ENCODE measurements around the gene FAM20B. TPM values are rescaled to one million over a fixed set of nuclear protein-coding genes. Genes with fewer than 3 reads are reported as not detected.
A peak's percentile ranks its signal among the peaks of the same experiment; 100 is the strongest.

The FAM20B gene
- total and polyA plus RNA-seq, 2 of the 13 experiments (the other 11 are each of a cell fraction or from before 2014, with no cell fraction given): 13.8 to 26.9 TPM

DNA sequence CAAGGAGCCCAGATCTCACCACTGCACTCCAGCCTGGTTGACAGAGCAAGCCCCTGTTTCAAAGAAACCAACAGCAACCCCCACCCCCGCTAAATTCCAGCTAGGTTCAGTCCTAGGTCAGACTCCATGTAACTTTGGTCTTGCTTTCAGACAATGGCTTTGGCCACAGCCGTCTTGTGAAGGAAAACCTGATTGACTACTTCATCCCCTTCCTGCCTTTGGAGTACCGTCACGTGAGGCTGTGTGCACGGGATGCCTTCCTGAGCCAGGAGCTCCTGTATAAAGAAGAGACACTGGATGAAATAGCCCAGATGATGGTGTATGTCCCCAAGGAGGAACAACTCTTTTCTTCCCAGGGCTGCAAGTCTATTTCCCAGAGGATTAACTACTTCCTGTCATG, 69.1 kb downstream of the FAM20B start:
- FAIRE-seq (no peak), ATAC-seq (no peak), DNase-seq (ENCODE audit: low spot score) (no peak)
- Histone ChIP-seq H3K79me2 (ENCODE audit: insufficient read depth, low read length) (no peaks in the 10 kb centered on the region), H3K27ac (ENCODE audit: extremely low read length, insufficient read depth, low read length) (peak overlapping the region; percentile 14), H3K4me3 (replicated peaks in 1 of 3; ENCODE audit: insufficient read depth in 1 of 3, low read depth in 2 of 3, low read length in 3 of 3) (no peak overlapping the region), H3K9ac (ENCODE audit: insufficient read depth, low read depth, low read length) (no peak overlapping the region), H2AFZ (ENCODE audit: low read length) (no peak overlapping the region), H3K36me3 (replicated peaks in 1 of 2; ENCODE audit: control insufficient read depth in 1 of 2, insufficient read depth in 2 of 2, low read length in 2 of 2) (peaks cover 20 to 43% of the 10 kb centered on the region in 2 experiments), H4K20me1 (ENCODE audit: insufficient read depth, low read length) (no peaks in the 10 kb centered on the region), H3K27me3 (ENCODE audit: control insufficient read depth in 1 of 2, insufficient read depth in 2 of 2, low read length in 2 of 2) (no peaks in the 10 kb centered on the region), H3K9me3 (ENCODE audit: low read length) (no peaks in the 10 kb centered on the region), H3K4me2 (ENCODE audit: low read depth, low read length) (no peak overlapping the region), H3K4me1 (ENCODE audit: insufficient read depth, low read length) (peaks cover 39% of the 10 kb centered on the region)
- no TSS peak for BruUV-seq (replicated peaks)
- WGBS (ENCODE audit: low lambda C conversion rate): 96% methylated on average over 4 of the region's 5 CpGs
- in situ Hi-C loops (cut with HindIII; ENCODE audit: extremely low pct_ligation_motif_present, low pct_unique_long_range_greater_than_20kb) (no loop called here), intact Hi-C loops (cut with micrococcal nuclease; ENCODE audit: unreplicated experiment) (no loop called here)
- TF ChIP-seq AGO2 (optimal IDR thresholded peaks at IDR 0.05; ENCODE audit: low read depth, low read length) (no peak), MAFK (conservative IDR thresholded peaks at IDR 0.05 in 1 of 2, IDR thresholded peaks at IDR 0.05 in 1 of 2; ENCODE audit: low read length in 2 of 2) (no peak), SKI (IDR thresholded peaks at IDR 0.05; ENCODE audit: partially characterized antibody) (no peak), ZSCAN29 (CRISPR knock-in tag; conservative IDR thresholded peaks at IDR 0.05) (no peak), PATZ1 (CRISPR knock-in tag; IDR thresholded peaks at IDR 0.05) (no peak), EZH2 (conservative IDR thresholded peaks at IDR 0.05; ENCODE audit: low read depth, low read length) (no peak), ZNF614 (CRISPR knock-in tag; IDR thresholded peaks at IDR 0.05; ENCODE audit: borderline replicate concordance) (no peak), GABPB1 (CRISPR knock-in tag; IDR thresholded peaks at IDR 0.05) (no peak), SYNCRIP (IDR thresholded peaks at IDR 0.05; ENCODE audit: insufficient read depth, low read depth, low read length) (no peak), ZNF558 (CRISPR knock-in tag; IDR thresholded peaks at IDR 0.05; ENCODE audit: borderline replicate concordance) (no peak), SMYD3 (CRISPR knock-in tag; IDR thresholded peaks at IDR 0.05) (no peak), SCMH1 (CRISPR knock-in tag; IDR thresholded peaks at IDR 0.05; ENCODE audit: borderline replicate concordance) (no peak)
- TF ChIP-seq, protein P1, sequence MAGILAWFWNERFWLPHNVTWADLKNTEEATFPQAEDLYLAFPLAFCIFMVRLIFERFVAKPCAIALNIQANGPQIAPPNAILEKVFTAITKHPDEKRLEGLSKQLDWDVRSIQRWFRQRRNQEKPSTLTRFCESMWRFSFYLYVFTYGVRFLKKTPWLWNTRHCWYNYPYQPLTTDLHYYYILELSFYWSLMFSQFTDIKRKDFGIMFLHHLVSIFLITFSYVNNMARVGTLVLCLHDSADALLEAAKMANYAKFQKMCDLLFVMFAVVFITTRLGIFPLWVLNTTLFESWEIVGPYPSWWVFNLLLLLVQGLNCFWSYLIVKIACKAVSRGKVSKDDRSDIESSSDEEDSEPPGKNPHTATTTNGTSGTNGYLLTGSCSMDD (CRISPR knock-in tag; IDR thresholded peaks at IDR 0.05): no peak
- TF ChIP-seq, protein P2, sequence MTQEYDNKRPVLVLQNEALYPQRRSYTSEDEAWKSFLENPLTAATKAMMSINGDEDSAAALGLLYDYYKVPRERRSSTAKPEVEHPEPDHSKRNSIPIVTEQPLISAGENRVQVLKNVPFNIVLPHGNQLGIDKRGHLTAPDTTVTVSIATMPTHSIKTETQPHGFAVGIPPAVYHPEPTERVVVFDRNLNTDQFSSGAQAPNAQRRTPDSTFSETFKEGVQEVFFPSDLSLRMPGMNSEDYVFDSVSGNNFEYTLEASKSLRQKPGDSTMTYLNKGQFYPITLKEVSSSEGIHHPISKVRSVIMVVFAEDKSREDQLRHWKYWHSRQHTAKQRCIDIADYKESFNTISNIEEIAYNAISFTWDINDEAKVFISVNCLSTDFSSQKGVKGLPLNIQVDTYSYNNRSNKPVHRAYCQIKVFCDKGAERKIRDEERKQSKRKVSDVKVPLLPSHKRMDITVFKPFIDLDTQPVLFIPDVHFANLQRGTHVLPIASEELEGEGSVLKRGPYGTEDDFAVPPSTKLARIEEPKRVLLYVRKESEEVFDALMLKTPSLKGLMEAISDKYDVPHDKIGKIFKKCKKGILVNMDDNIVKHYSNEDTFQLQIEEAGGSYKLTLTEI (CRISPR knock-in tag; conservative IDR thresholded peaks at IDR 0.05): no peak
- ChIA-PET CTCF (ENCODE audit: low intra/inter-chr PET ratio, low total read pairs) (no interaction called here), POLR2A (no interaction called here)
